Esophagus squamous epithelium (tissue), 5 donors: ENCODE results near the gene CDKL4. TPM values are rescaled to one million over a fixed set of nuclear protein-coding genes. Genes with fewer than 3 reads are reported as not detected.

Source experiments
- DNase-seq: peaks from one replicate; lab custom pipeline; 2025; lab: John Stamatoyannopoulos, UW
- H3K27ac ChIP-seq, 4 donors: fragments of 200-600 bp; sonication (generic); one replicate each; pipeline ENCODE4 v1.5.1; 2016 to 2019; ENCODE audit warnings: mild to moderate bottlenecking in 1 of 4
- H3K27me3 ChIP-seq, 4 donors: fragments of 200-600 bp; sonication (generic); 1 replicate in 3 of 4; 2 replicates in 1 of 4; pipeline versions ENCODE4 v1.5.1 to v1.6.0; 2017 to 2021; ENCODE audit warnings: antibody characterized with exemption in 1 of 4
- H3K36me3 ChIP-seq, 3 donors: fragments of 200-600 bp; sonication (generic); one replicate each; pipeline ENCODE4 v1.5.1; 2016 to 2019
- H3K4me1 ChIP-seq, 3 donors: fragments of 200-600 bp; sonication (generic); one replicate each; pipeline ENCODE4 v1.5.1; 2017 to 2019
- H3K4me3 ChIP-seq, 4 donors: fragments of 200-600 bp; sonication (generic); 1 replicate in 3 of 4; 2 replicates in 1 of 4; pipeline ENCODE4 v1.5.1; 2016 to 2019; ENCODE audit warnings: mild to moderate bottlenecking in 2 of 4, moderate library complexity in 1 of 4
- H3K9me3 ChIP-seq, 3 donors: fragments of 200-600 bp; sonication (generic); one replicate each; pipeline ENCODE4 v1.5.1; 2016 to 2019
- POLR2A ChIP-seq, 4 donors: fragments of 450-650 bp; IDR thresholded peaks; one replicate each; pipeline ENCODE4 v1.6.1; 2017; ENCODE audit warnings: antibody characterized with exemption in 4 of 4, mild to moderate bottlenecking in 4 of 4, moderate library complexity in 3 of 4
- WGBS, 2 donors: methylation state at CpG; one replicate each; pipeline ENCODE4 v1.1.5; 2018; 5-methylcytosine and 5-hydroxymethylcytosine counted together
- intact Hi-C: fragments of 100-400 bp; cut with DNase I; formaldehyde crosslinking; loops from one replicate; pipeline ENCODE4 v1.15.0; 2022
- total RNA-seq, 4 donors: library from RNA; depleted of rRNA; stranded (reverse); fragments of >200 nt; gene quantifications; one replicate each; pipeline ENCODE4 v1.1.0, GENCODE V29; 2016
- TF ChIP-seq, protein P1 (sequence below), 6 experiments: fragments of 450-650 bp in 4 of 6; fragments of 200-600 bp in 2 of 6; sonication (generic) in 2 of 6; IDR thresholded peaks; one replicate each; pipeline ENCODE4 v1.5.1; 2016 to 2019; ENCODE audit warnings: antibody characterized with exemption in 6 of 6, mild to moderate bottlenecking in 4 of 6, moderate library complexity in 4 of 6
- donor health status: DM: yes; HTN: yes; CAD: no.

CDKL4 gene
- total RNA-seq, 4 donors from 2014 or later: 0.38 TPM; not detected in 3

DNA sequence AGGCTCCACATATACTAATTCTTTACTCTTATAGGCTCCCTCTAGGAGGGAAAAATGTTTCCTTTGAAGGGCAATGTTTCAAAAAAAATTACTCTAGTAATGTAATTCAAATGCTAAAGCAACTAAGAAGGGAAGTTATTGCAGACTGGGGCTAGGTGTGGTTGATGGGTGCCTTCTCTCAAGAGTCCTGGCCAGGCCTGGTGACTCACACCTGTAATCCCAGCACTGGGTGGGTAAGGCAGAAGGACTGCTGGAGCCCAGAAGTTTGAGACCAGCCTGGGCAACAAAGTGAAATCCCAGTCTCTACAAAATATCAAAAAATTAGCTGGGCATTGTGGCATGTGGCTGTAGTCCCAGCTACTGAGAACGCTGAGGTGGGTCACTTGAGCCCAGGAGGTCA lies 31.2 kb upstream of the CDKL4 start:
- Histone ChIP-seq H3K4me1 (peaks cover 0 to 6% (median 0%) of the 10 kb centered on the region in 3 donors), H3K9me3 (no peaks in the 10 kb centered on the region), H3K36me3 (peaks cover 0 to 91% (median 5%) of the 10 kb centered on the region in 3 donors), H3K4me3 (no peak overlapping the region), H3K27me3 (no peaks in the 10 kb centered on the region), H3K27ac (no peak overlapping the region)
- WGBS, 2 donors: 83 to 100% methylated on average over 1 of the region's 1 CpG
- intact Hi-C loops: no loop called here
- TF ChIP-seq, protein P1, sequence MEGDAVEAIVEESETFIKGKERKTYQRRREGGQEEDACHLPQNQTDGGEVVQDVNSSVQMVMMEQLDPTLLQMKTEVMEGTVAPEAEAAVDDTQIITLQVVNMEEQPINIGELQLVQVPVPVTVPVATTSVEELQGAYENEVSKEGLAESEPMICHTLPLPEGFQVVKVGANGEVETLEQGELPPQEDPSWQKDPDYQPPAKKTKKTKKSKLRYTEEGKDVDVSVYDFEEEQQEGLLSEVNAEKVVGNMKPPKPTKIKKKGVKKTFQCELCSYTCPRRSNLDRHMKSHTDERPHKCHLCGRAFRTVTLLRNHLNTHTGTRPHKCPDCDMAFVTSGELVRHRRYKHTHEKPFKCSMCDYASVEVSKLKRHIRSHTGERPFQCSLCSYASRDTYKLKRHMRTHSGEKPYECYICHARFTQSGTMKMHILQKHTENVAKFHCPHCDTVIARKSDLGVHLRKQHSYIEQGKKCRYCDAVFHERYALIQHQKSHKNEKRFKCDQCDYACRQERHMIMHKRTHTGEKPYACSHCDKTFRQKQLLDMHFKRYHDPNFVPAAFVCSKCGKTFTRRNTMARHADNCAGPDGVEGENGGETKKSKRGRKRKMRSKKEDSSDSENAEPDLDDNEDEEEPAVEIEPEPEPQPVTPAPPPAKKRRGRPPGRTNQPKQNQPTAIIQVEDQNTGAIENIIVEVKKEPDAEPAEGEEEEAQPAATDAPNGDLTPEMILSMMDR (IDR thresholded peaks at IDR 0.05): no peak
- TF ChIP-seq POLR2A (IDR thresholded peaks at IDR 0.05): no peak
- DNase-seq: no peak

- no peak overlapping the region for H3K27ac ChIP-seq
- no peak overlapping the region for H3K4me3 ChIP-seq
- WGBS, 2 donors: 83 to 86% methylated on average over 3 of the region's 3 CpGs
- H3K4me1 ChIP-seq: peaks cover 0 to 2% (median 0%) of the 10 kb centered on the region in 3 donors
- no peaks in the 10 kb centered on the region for H3K27me3 ChIP-seq
- no peak for DNase-seq
- TF ChIP-seq, protein P1 (IDR thresholded peaks at IDR 0.05): no peak
- no peak for TF ChIP-seq POLR2A (IDR thresholded peaks at IDR 0.05)
- H3K9me3 ChIP-seq: no peaks in the 10 kb centered on the region
- H3K36me3 ChIP-seq: peaks cover 0 to 73% (median 0%) of the 10 kb centered on the region in 3 donors
- intact Hi-C loops: no loop called here
These were observed 26.2 kb upstream of the CDKL4 start for GRCh38 chr2:39269941-39270340.

DNA sequence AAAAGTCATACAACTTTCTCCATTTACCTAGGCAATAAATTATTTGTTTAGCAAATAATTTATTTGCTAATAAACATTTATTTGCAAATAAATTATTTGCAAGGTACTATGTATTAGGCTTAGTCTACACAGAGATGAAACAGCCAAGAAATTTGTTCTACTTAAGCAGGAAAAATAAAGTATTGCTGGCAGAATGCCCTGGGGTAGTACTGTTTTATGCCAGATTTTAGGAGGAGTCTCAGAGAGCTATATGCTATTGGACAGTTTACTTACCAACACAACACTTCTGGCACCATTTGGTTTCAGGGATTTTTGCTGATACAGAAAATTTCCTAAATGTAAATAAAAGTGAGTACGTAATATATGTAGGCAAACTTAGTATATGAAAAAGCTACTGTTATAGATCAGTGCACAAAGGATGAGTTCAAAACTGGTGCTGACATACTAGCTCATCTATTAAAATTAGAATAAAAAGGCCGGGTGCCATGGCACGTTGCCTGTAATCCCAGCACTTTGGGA lies 23.2 kb upstream of the CDKL4 start:
- Histone ChIP-seq H3K4me1 (no peaks in the 10 kb centered on the region), H3K36me3 (peaks cover 0 to 72% (median 0%) of the 10 kb centered on the region in 3 donors), H3K27me3 (no peaks in the 10 kb centered on the region), H3K9me3 (no peaks in the 10 kb centered on the region), H3K4me3 (no peak overlapping the region), H3K27ac (no peak overlapping the region)
- 92 to 95% methylated on average over 3 of the region's 3 CpGs for WGBS, 2 donors
- TF ChIP-seq, protein P1 (IDR thresholded peaks at IDR 0.05): no peak
- no peak for TF ChIP-seq POLR2A (IDR thresholded peaks at IDR 0.05)
- intact Hi-C loops: no loop called here
- no peak for DNase-seq

GRCh38 chr2:39266139-39266805 lies 22.5 kb upstream of the CDKL4 start:
- H3K4me3 ChIP-seq: no peak overlapping the region
- intact Hi-C loops: no loop called here
- no peaks in the 10 kb centered on the region for H3K9me3 ChIP-seq
- peaks cover 0 to 72% (median 0%) of the 10 kb centered on the region in 3 donors for H3K36me3 ChIP-seq
- H3K27me3 ChIP-seq: no peaks in the 10 kb centered on the region
- no peak for DNase-seq
- H3K4me1 ChIP-seq: no peaks in the 10 kb centered on the region
- TF ChIP-seq POLR2A (IDR thresholded peaks at IDR 0.05): no peak
- TF ChIP-seq, protein P1 (IDR thresholded peaks at IDR 0.05): no peak
- no peak overlapping the region for H3K27ac ChIP-seq
- WGBS, 2 donors: 60 to 78% methylated on average over 3 of the region's 3 CpGs

- no peak overlapping the region for H3K27ac ChIP-seq
- TF ChIP-seq, protein P1 (IDR thresholded peaks at IDR 0.05): no peak
- TF ChIP-seq POLR2A (IDR thresholded peaks at IDR 0.05): no peak
- intact Hi-C loops: no loop called here
- peaks cover 0 to 74% (median 0%) of the 10 kb centered on the region in 3 donors for H3K36me3 ChIP-seq
- H3K9me3 ChIP-seq: no peaks in the 10 kb centered on the region
- no peak overlapping the region for H3K4me3 ChIP-seq
- H3K4me1 ChIP-seq: no peaks in the 10 kb centered on the region
- WGBS, 2 donors: 60 to 84% methylated on average over 2 of the region's 2 CpGs
- H3K27me3 ChIP-seq: no peaks in the 10 kb centered on the region
- no peak for DNase-seq
These were observed 21.5 kb upstream of the CDKL4 start for GRCh38 chr2:39265315-39265714.
